ENCODE data around the gene MTA1. TPM values are rescaled to one million over a fixed set of nuclear protein-coding genes. Genes with fewer than 3 reads are reported as not detected.

MTA1 gene
- total RNA-seq, 1 donor from 2014 or later = 59.8 TPM

GRCh38 chr14:105495101-105495989, 75.7 kb downstream of the MTA1 start:
- Histone ChIP-seq H3K27ac (no peak overlapping the region), H3K27me3 (no peaks in the 10 kb centered on the region), H3K9ac (no peak overlapping the region), H2AFZ (replicated peaks) (no peak overlapping the region), H4K20me1 (ENCODE audit: low read depth) (no peaks in the 10 kb centered on the region), H3K4me3 (no peak overlapping the region), H3K9me3 (ENCODE audit: low read depth) (no peaks in the 10 kb centered on the region), H3K79me2 (ENCODE audit: low read depth) (no peaks in the 10 kb centered on the region), H3K4me2 (no peak overlapping the region), H3K36me3 (no peaks in the 10 kb centered on the region), H3F3A (ENCODE audit: low read depth) (peaks cover 20% of the 10 kb centered on the region), H3K4me1 (no peaks in the 10 kb centered on the region)
- H3K4me3 Mint-ChIP-seq = no peak overlapping the region
- no peaks in the 10 kb centered on the region for H3K36me3 Mint-ChIP-seq
- H3K27me3 Mint-ChIP-seq (ENCODE audit: insufficient read depth, low read depth) = peaks cover 4% of the 10 kb centered on the region
- DNase-seq (ENCODE audit: low spot score) = no peak
- H3K27ac Mint-ChIP-seq = no peak overlapping the region
- peaks cover 8% of the 10 kb centered on the region for H3K4me1 Mint-ChIP-seq
- TF ChIP-seq EZH2 (IDR thresholded peaks at IDR 0.05) (no peak), EZH2phosphoT487 (IDR thresholded peaks at IDR 0.05) (no peak), CTCF (IDR thresholded peaks at IDR 0.05) (no peak)
- no peaks in the 10 kb centered on the region for H3K9me3 Mint-ChIP-seq

- Mint-ChIP-seq H3K27ac (no peak overlapping the region), H3K9me3 (no peaks in the 10 kb centered on the region), H3K4me3 (no peak overlapping the region), H3K4me1 (peaks cover 8% of the 10 kb centered on the region), H3K27me3 (ENCODE audit: insufficient read depth, low read depth) (peaks cover 4% of the 10 kb centered on the region), H3K36me3 (no peaks in the 10 kb centered on the region)
- Histone ChIP-seq H3K4me3 (no peak overlapping the region), H3K79me2 (ENCODE audit: low read depth) (no peaks in the 10 kb centered on the region), H3K27me3 (no peaks in the 10 kb centered on the region), H3F3A (ENCODE audit: low read depth) (peaks cover 13% of the 10 kb centered on the region), H4K20me1 (ENCODE audit: low read depth) (no peaks in the 10 kb centered on the region), H3K4me1 (no peaks in the 10 kb centered on the region), H3K9me3 (ENCODE audit: low read depth) (no peaks in the 10 kb centered on the region), H3K36me3 (no peaks in the 10 kb centered on the region), H3K9ac (no peak overlapping the region), H3K27ac (no peak overlapping the region), H3K4me2 (no peak overlapping the region), H2AFZ (replicated peaks) (no peak overlapping the region)
- TF ChIP-seq CTCF (IDR thresholded peaks at IDR 0.05) (no peak), EZH2 (IDR thresholded peaks at IDR 0.05) (no peak), EZH2phosphoT487 (IDR thresholded peaks at IDR 0.05) (no peak)
- DNase-seq (ENCODE audit: low spot score) = no peak
Measured at GRCh38 chr14:105495990-105496830, 76.6 kb downstream of the MTA1 start.

- no peak for DNase-seq (ENCODE audit: low spot score)
Measured at GRCh38 chr14:105496831-105497591, 77.4 kb downstream of the MTA1 start.

More at GRCh38 chr14:105496831-105497591, 77.4 kb downstream of the MTA1 start:
- H3K27ac ChIP-seq = no peak overlapping the region
- TF ChIP-seq EZH2 (IDR thresholded peaks at IDR 0.05) = no peak
- TF ChIP-seq EZH2phosphoT487 (IDR thresholded peaks at IDR 0.05) = no peak
- no peak for TF ChIP-seq CTCF (IDR thresholded peaks at IDR 0.05)
- Mint-ChIP-seq H3K4me3 (no peak overlapping the region), H3K4me1 (peaks cover 8% of the 10 kb centered on the region), H3K27ac (no peak overlapping the region), H3K36me3 (no peaks in the 10 kb centered on the region), H3K27me3 (ENCODE audit: insufficient read depth, low read depth) (peaks cover 4% of the 10 kb centered on the region), H3K9me3 (no peaks in the 10 kb centered on the region)
- H3K79me2 ChIP-seq (ENCODE audit: low read depth) = no peaks in the 10 kb centered on the region
- H2AFZ ChIP-seq (replicated peaks) = no peak overlapping the region
- H3K27me3 ChIP-seq = no peaks in the 10 kb centered on the region
- no peaks in the 10 kb centered on the region for H3K9me3 ChIP-seq (ENCODE audit: low read depth)
- peaks cover 5% of the 10 kb centered on the region for H3F3A ChIP-seq (ENCODE audit: low read depth)
- no peaks in the 10 kb centered on the region for H3K36me3 ChIP-seq
- no peak overlapping the region for H3K4me2 ChIP-seq
- H4K20me1 ChIP-seq (ENCODE audit: low read depth) = no peaks in the 10 kb centered on the region
- H3K4me3 ChIP-seq = no peak overlapping the region
- H3K9ac ChIP-seq = no peak overlapping the region
- H3K4me1 ChIP-seq = no peaks in the 10 kb centered on the region

Measured in neural progenitor cell (in vitro differentiated cells).